H9 (cell line): ENCODE data around the gene CDH4. TPM values are rescaled to one million over a fixed set of nuclear protein-coding genes. Genes with fewer than 3 reads are reported as not detected.
A peak's percentile ranks its signal among the peaks of the same experiment; 100 is the strongest.

Experiments used
- DNase-seq: peaks from one replicate; pipeline ENCODE4 v3.0.0-alpha.2; 2017
- H2AFZ ChIP-seq: one replicate; pipeline ENCODE4 v1.6.1; 2013; ENCODE audit warnings: mild to moderate bottlenecking, low read length, control low read depth, moderate library complexity
- H2AK5ac ChIP-seq: 2 replicates; pipeline ENCODE4 v1.6.1; 2013; ENCODE audit warnings: low read length, control low read depth, mixed read lengths; ENCODE audit not compliant: insufficient read length
- H2BK120ac ChIP-seq: one replicate; pipeline ENCODE4 v1.6.1; 2013; ENCODE audit warnings: low read depth, mild to moderate bottlenecking, low read length, control low read depth, inconsistent platforms; ENCODE audit not compliant: poor library complexity, severe bottlenecking
- H2BK12ac ChIP-seq: 2 replicates; pipeline ENCODE4 v1.6.1; 2013; ENCODE audit warnings: low read length, control low read depth, mixed read lengths, low read depth; ENCODE audit not compliant: insufficient read length
- H2BK15ac ChIP-seq: 2 replicates; pipeline ENCODE4 v1.6.1; 2013; ENCODE audit warnings: low read depth, low read length, control low read depth
- H2BK20ac ChIP-seq: one replicate; pipeline ENCODE4 v1.6.1; 2013; ENCODE audit warnings: low read depth, mild to moderate bottlenecking, low read length, control low read depth, inconsistent platforms; ENCODE audit not compliant: poor library complexity, severe bottlenecking
- H2BK5ac ChIP-seq: 2 replicates; pipeline ENCODE4 v1.6.1; 2013; ENCODE audit warnings: low read length, control low read depth, mixed read lengths; ENCODE audit not compliant: insufficient read length
- H3K14ac ChIP-seq: 2 replicates; pipeline ENCODE4 v1.6.1; 2013; ENCODE audit warnings: low read length, control low read depth; ENCODE audit not compliant: insufficient read depth
- H3K18ac ChIP-seq: 2 replicates; pipeline ENCODE4 v1.6.1; 2013; ENCODE audit warnings: low read depth, mild to moderate bottlenecking, mixed read lengths, low read length, control low read depth; ENCODE audit not compliant: insufficient read length
- H3K23ac ChIP-seq: 2 replicates; pipeline ENCODE4 v1.6.1; 2013; ENCODE audit warnings: low read length, control low read depth, mixed read lengths, low read depth; ENCODE audit not compliant: insufficient read length
- H3K23me2 ChIP-seq: 2 replicates; pipeline ENCODE4 v1.6.1; 2013; ENCODE audit warnings: low read depth, mild to moderate bottlenecking, mixed read lengths, low read length, control low read depth; ENCODE audit not compliant: insufficient read length, poor library complexity, severe bottlenecking
- H3K27ac ChIP-seq: 2 replicates; pipeline ENCODE4 v1.5.1; 2013; ENCODE audit warnings: low read length, control low read depth, mixed read lengths, low read depth; ENCODE audit not compliant: insufficient read length
- H3K27me3 ChIP-seq: 2 replicates; pipeline ENCODE4 v1.6.1; 2013; ENCODE audit warnings: low read length, control low read depth, inconsistent platforms; ENCODE audit not compliant: insufficient read depth
- H3K4ac ChIP-seq: 2 replicates; pipeline ENCODE4 v1.6.1; 2013; ENCODE audit warnings: low read depth, mild to moderate bottlenecking, control low read depth, inconsistent platforms, low read length, moderate library complexity
- H3K4me1 ChIP-seq: 2 replicates; pipeline ENCODE4 v1.6.1; 2013; ENCODE audit warnings: low read length, control low read depth, inconsistent platforms; ENCODE audit not compliant: insufficient read depth
- H3K4me2 ChIP-seq: 2 replicates; pipeline ENCODE4 v1.6.1; 2013; ENCODE audit warnings: low read length, control low read depth, mixed read lengths; ENCODE audit not compliant: insufficient read length, insufficient read depth
- H3K56ac ChIP-seq: 2 replicates; pipeline ENCODE4 v1.6.1; 2013; ENCODE audit warnings: low read depth, mild to moderate bottlenecking, mixed read lengths, low read length, control low read depth; ENCODE audit not compliant: insufficient read length
- H3K79me1 ChIP-seq: 2 replicates; pipeline ENCODE4 v1.6.1; 2013; ENCODE audit warnings: low read depth, mild to moderate bottlenecking, moderate library complexity, low read length, control low read depth, inconsistent platforms; ENCODE audit not compliant: insufficient read depth, poor library complexity, severe bottlenecking
- H3K79me2 ChIP-seq: 2 replicates; pipeline ENCODE4 v1.6.1; 2013; ENCODE audit warnings: low read length, control low read depth, inconsistent platforms; ENCODE audit not compliant: insufficient read depth
- H3K9ac ChIP-seq: 2 replicates; pipeline ENCODE4 v1.6.1; 2013; ENCODE audit warnings: low read length, control low read depth, mixed read lengths; ENCODE audit not compliant: insufficient read length; ENCODE audit errors: extremely low read depth
- H3K9me3 ChIP-seq: one replicate; pipeline ENCODE4 v1.6.1; 2013; ENCODE audit warnings: low read depth, low read length, inconsistent platforms; ENCODE audit not compliant: control insufficient read depth
- H3T11ph ChIP-seq: one replicate; pipeline ENCODE4 v1.6.1; 2013; ENCODE audit warnings: mild to moderate bottlenecking, low read length, control low read depth, inconsistent platforms
- H4K20me1 ChIP-seq: one replicate; pipeline ENCODE4 v1.6.1; 2013; ENCODE audit not compliant: control insufficient read depth, insufficient read length, insufficient read depth
- H4K5ac ChIP-seq: 2 replicates; pipeline ENCODE4 v1.6.1; 2013; ENCODE audit warnings: low read depth, mild to moderate bottlenecking, mixed read lengths, low read length, control low read depth; ENCODE audit not compliant: insufficient read length
- H4K8ac ChIP-seq: replicated peaks from 2 replicates; pipeline ENCODE4 v1.6.1; 2013; ENCODE audit warnings: low read length, control low read depth, mixed read lengths, low read depth; ENCODE audit not compliant: insufficient read length
- H4K91ac ChIP-seq: 2 replicates; pipeline ENCODE4 v1.6.1; 2013; ENCODE audit warnings: low read depth, mild to moderate bottlenecking, moderate library complexity, mixed read lengths, low read length, control low read depth; ENCODE audit not compliant: insufficient read length
- H3K27ac Mint-ChIP-seq, 3 experiments: 2 replicates in 2 of 3; 3 replicates in 1 of 3; pipeline ENCODE4 v1.8.0; 2020 to 2021; ENCODE audit warnings: mixed read lengths in 3 of 3, mild to moderate bottlenecking in 1 of 3, moderate library complexity in 1 of 3
- H3K27me3 Mint-ChIP-seq: 2 replicates; pipeline ENCODE4 v1.8.0; 2021; ENCODE audit warnings: low read depth, mild to moderate bottlenecking, moderate library complexity, mixed read lengths
- H3K36me3 Mint-ChIP-seq, 3 experiments: 2 replicates in 2 of 3; 3 replicates in 1 of 3; pipeline ENCODE4 v1.8.0; 2020 to 2021; ENCODE audit warnings: low read depth in 3 of 3, mixed read lengths in 3 of 3; ENCODE audit not compliant: insufficient read depth in 1 of 3
- H3K4me1 Mint-ChIP-seq, 2 experiments: 2 replicates each; pipeline ENCODE4 v1.8.0; 2020; ENCODE audit warnings: mixed read lengths in 2 of 2
- H3K4me3 Mint-ChIP-seq, 2 experiments: 2 replicates in 1 of 2; 3 replicates in 1 of 2; pipeline ENCODE4 v1.8.0; 2020 to 2021; ENCODE audit warnings: mild to moderate bottlenecking in 2 of 2, mixed read lengths in 2 of 2, moderate library complexity in 1 of 2
- H3K9me3 Mint-ChIP-seq, 2 experiments: 2 replicates in 1 of 2; 3 replicates in 1 of 2; pipeline ENCODE4 v1.8.0; 2020; ENCODE audit warnings: mild to moderate bottlenecking in 2 of 2, mixed read lengths in 2 of 2, moderate library complexity in 1 of 2
- WGBS: extraction: QIAGEN DNeasy Blood & Tissue Kit; methylation state at CpG from one replicate; pipeline ENCODE4 v1.1.7; 2013; ENCODE audit warnings: missing lambda C conversion rate, low lambda C conversion rate, mixed read lengths; ENCODE audit not compliant: insufficient read length; ENCODE audit errors: extremely low coverage; 5-methylcytosine and 5-hydroxymethylcytosine counted together
- total RNA-seq: library from RNA; stranded (reverse); gene quantifications from 2 replicates; pipeline ENCODE4 v1.2.1, GENCODE V29; 2021
- TF ChIP-seq, protein P1 (sequence below): fragments of 200-600 bp; sonication (generic); conservative IDR thresholded peaks from 3 replicates; pipeline ENCODE4 v1.8.0; 2021; ENCODE audit warnings: antibody characterized with exemption, mild to moderate bottlenecking

CDH4 gene
- total RNA-seq, 1 experiment from 2014 or later, result 3.0 TPM

DNA sequence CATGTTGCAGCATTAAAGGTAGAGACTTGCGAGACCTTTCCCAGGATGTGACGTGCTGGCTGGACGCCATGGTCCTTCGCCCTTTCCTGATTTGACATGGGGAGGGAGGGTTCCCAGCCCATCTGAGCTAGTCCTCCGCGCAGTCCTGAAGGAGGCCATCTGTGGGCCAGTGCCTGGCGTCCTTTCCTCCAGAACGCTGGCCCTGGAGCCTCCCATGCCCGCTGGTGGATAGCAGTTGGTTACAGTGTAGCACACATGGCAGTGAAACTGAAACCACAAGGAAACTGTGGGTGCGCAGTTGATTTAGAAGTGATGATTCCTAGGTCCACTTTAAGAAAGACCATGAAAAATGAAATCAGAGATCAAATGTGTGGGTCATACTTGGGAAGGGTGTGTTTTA, 193.7 kb downstream of the CDH4 start:
- no peak overlapping the region for H3K27ac ChIP-seq
- no peak overlapping the region for H2AFZ ChIP-seq
- no peak overlapping the region for H3K4ac ChIP-seq
- no peak overlapping the region for H3K23ac ChIP-seq
- peaks cover 15% of the 10 kb centered on the region; the same call in 1 of the 2 replicates for H3K4me1 ChIP-seq
- no peaks in the 10 kb centered on the region; a peak in 1 of 7 replicates for H3K36me3 Mint-ChIP-seq
- no peaks in the 10 kb centered on the region for H3K79me2 ChIP-seq
- H3K56ac ChIP-seq, result no peak overlapping the region
- H2BK120ac ChIP-seq, result no peak overlapping the region
- no peak overlapping the region for H4K5ac ChIP-seq
- H2BK20ac ChIP-seq, result no peak overlapping the region
- H2BK15ac ChIP-seq, result no peak overlapping the region
- H3K4me3 Mint-ChIP-seq, result no peak overlapping the region
- no peaks in the 10 kb centered on the region for H4K20me1 ChIP-seq
- no peak overlapping the region for H4K8ac ChIP-seq
- H3K9me3 Mint-ChIP-seq, result no peaks in the 10 kb centered on the region
- H3K27me3 Mint-ChIP-seq, result peaks cover 3% of the 10 kb centered on the region; the same call in 1 of the 2 replicates
- H3K23me2 ChIP-seq, result no peaks in the 10 kb centered on the region
- H3K79me1 ChIP-seq, result no peaks in the 10 kb centered on the region
- peak; percentile 24 for DNase-seq
- H3K9ac ChIP-seq, result no peak overlapping the region
- no peak overlapping the region for H2AK5ac ChIP-seq
- no peak overlapping the region for H3K18ac ChIP-seq
- H3T11ph ChIP-seq, result no peak overlapping the region
- H3K9me3 ChIP-seq, result no peaks in the 10 kb centered on the region
- H3K27ac Mint-ChIP-seq, result no peak overlapping the region
- TF ChIP-seq, protein P1, sequence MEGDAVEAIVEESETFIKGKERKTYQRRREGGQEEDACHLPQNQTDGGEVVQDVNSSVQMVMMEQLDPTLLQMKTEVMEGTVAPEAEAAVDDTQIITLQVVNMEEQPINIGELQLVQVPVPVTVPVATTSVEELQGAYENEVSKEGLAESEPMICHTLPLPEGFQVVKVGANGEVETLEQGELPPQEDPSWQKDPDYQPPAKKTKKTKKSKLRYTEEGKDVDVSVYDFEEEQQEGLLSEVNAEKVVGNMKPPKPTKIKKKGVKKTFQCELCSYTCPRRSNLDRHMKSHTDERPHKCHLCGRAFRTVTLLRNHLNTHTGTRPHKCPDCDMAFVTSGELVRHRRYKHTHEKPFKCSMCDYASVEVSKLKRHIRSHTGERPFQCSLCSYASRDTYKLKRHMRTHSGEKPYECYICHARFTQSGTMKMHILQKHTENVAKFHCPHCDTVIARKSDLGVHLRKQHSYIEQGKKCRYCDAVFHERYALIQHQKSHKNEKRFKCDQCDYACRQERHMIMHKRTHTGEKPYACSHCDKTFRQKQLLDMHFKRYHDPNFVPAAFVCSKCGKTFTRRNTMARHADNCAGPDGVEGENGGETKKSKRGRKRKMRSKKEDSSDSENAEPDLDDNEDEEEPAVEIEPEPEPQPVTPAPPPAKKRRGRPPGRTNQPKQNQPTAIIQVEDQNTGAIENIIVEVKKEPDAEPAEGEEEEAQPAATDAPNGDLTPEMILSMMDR, result no peak
- no peak overlapping the region for H3K14ac ChIP-seq
- no CpG with 5 or more reads among the region's 10 CpGs for WGBS
- no peak overlapping the region for H3K4me2 ChIP-seq
- no peak overlapping the region for H2BK12ac ChIP-seq
- H2BK5ac ChIP-seq, result no peak overlapping the region
- peaks cover 43 to 46% of the 10 kb centered on the region in 2 experiments for H3K4me1 Mint-ChIP-seq
- H3K27me3 ChIP-seq, result no peaks in the 10 kb centered on the region
- H4K91ac ChIP-seq, result no peak overlapping the region
